HG02870 (cell line): ENCODE results near the gene MAPK10.

ENCODE experiments used
- ATAC-seq: cut with Tn5 transposase; IDR thresholded peaks from one replicate; pipeline ENCODE4 v1.9.1; 2021; ENCODE audit warnings: mild to moderate bottlenecking, moderate library complexity; ENCODE audit not compliant: unreplicated experiment

Gene MAPK10

GRCh38 chr4:86359944-86360478 lies at the start of gene MAPK10:
Gene MAPK10 (minus strand): TSS chr4:86360053.
- ATAC-seq = peak; percentile 98

GRCh38 chr4:86403575-86403974 lies 43.7 kb upstream of the MAPK10 start:
- no peak for ATAC-seq

- ATAC-seq = no peak
These were observed 42.0 kb upstream of the MAPK10 start for GRCh38 chr4:86401826-86402225.

GRCh38 chr4:86400216-86400615 lies 40.4 kb upstream of the MAPK10 start:
- no peak for ATAC-seq

- peak; percentile 71 for ATAC-seq
These were observed 38.3 kb upstream of the MAPK10 start for GRCh38 chr4:86398187-86398586.

- no peak for ATAC-seq
These were observed 33.9 kb upstream of the MAPK10 start for GRCh38 chr4:86393749-86394148.

- ATAC-seq = no peak
These were observed 29.8 kb upstream of the MAPK10 start for GRCh38 chr4:86389664-86390063.

- no peak for ATAC-seq
These were observed 28.4 kb upstream of the MAPK10 start for GRCh38 chr4:86388252-86388651.

GRCh38 chr4:86386817-86387415 lies 27.1 kb upstream of the MAPK10 start:
- ATAC-seq = no peak

GRCh38 chr4:86386201-86386600 lies 26.3 kb upstream of the MAPK10 start:
- ATAC-seq = no peak

GRCh38 chr4:86381431-86381830 lies 21.6 kb upstream of the MAPK10 start:
- ATAC-seq = no peak

- ATAC-seq = no peak
These were observed 20.4 kb upstream of the MAPK10 start for GRCh38 chr4:86380181-86380724.

- no peak for ATAC-seq
These were observed 17.0 kb upstream of the MAPK10 start for GRCh38 chr4:86376850-86377249.

GRCh38 chr4:86368433-86368832 lies 8.6 kb upstream of the MAPK10 start:
- ATAC-seq = no peak

GRCh38 chr4:86367577-86367976 lies 7.7 kb upstream of the MAPK10 start:
- ATAC-seq = no peak

GRCh38 chr4:86366920-86367319 lies 7.1 kb upstream of the MAPK10 start:
- no peak for ATAC-seq

- no peak for ATAC-seq
These were observed 2.7 kb upstream of the MAPK10 start for GRCh38 chr4:86362510-86362909.

GRCh38 chr4:86358257-86358656 lies 1.6 kb downstream of the MAPK10 start:
- ATAC-seq = no peak

- ATAC-seq = no peak
These were observed 2.2 kb downstream of the MAPK10 start for GRCh38 chr4:86357608-86358007.

GRCh38 chr4:86356425-86357210 lies 3.2 kb downstream of the MAPK10 start:
- peak; percentile 44 for ATAC-seq

- ATAC-seq = no peak
These were observed 5.5 kb downstream of the MAPK10 start for GRCh38 chr4:86354390-86354789.

GRCh38 chr4:86346320-86346719 lies 13.5 kb downstream of the MAPK10 start:
- no peak for ATAC-seq
